Psoas muscle (tissue), 8 donors: ENCODE data around the gene DIPK1B. TPM values are rescaled to one million over a fixed set of nuclear protein-coding genes. Genes with fewer than 3 reads are reported as not detected.

Experiments
- ATAC-seq, 4 donors: fragments of 200-7000 bp; cut with Tn5 transposase; one replicate each; pipeline ENCODE4 v1.9.1; 2020; ENCODE audit warnings: moderate library complexity in 3 of 4, mild to moderate bottlenecking in 2 of 4
- DNase-seq, 2 donors: peaks; one replicate each; pipeline ENCODE4 v3.0.0-alpha.2; 2020
- H3K27ac ChIP-seq: fragments of 200-600 bp; one replicate; pipeline ENCODE4 v1.8.0; 2022
- H3K27me3 ChIP-seq, 3 donors: fragments of 200-600 bp in 1 of 3; one replicate each; pipeline versions ENCODE4 v1.6.1 to v1.8.0; 2013 to 2022; ENCODE audit warnings: low read length in 2 of 3, mild to moderate bottlenecking in 2 of 3, moderate library complexity in 1 of 3; ENCODE audit not compliant: insufficient read depth in 3 of 3
- H3K36me3 ChIP-seq, 2 donors: fragments of 200-600 bp in 1 of 2; one replicate each; pipeline versions ENCODE4 v1.6.1 to v1.8.0; 2013 to 2022; ENCODE audit warnings: low read depth in 1 of 2, mild to moderate bottlenecking in 1 of 2, moderate library complexity in 1 of 2; ENCODE audit not compliant: insufficient read depth in 1 of 2
- H3K4me1 ChIP-seq: fragments of 200-600 bp; one replicate; pipeline ENCODE4 v1.8.0; 2022
- H3K4me3 ChIP-seq: fragments of 200-600 bp; one replicate; pipeline ENCODE4 v1.8.0; 2022; ENCODE audit warnings: mild to moderate bottlenecking
- H3K9me3 ChIP-seq: fragments of 200-600 bp; one replicate; pipeline ENCODE4 v1.8.0; 2022
- CTCF ChIP-seq: fragments of 200-600 bp; IDR thresholded peaks from one replicate; pipeline ENCODE4 v1.8.0; 2022; ENCODE audit warnings: antibody characterized with exemption
- WGBS, 3 donors: extraction: QIAGEN DNeasy Blood & Tissue Kit; methylation state at CpG; one replicate each; pipeline versions ENCODE4 v1.1.6 to v1.1.7; 2013; 5-methylcytosine and 5-hydroxymethylcytosine counted together
- intact Hi-C, 2 donors: fragments of 100-400 bp; cut with DNase I; formaldehyde crosslinking; loops; one replicate each; pipeline versions ENCODE4 v1.11.0 to v1.14.2; 2022
- polyA plus RNA-seq, 3 donors: library from polyadenylated mRNA; stranded (reverse); fragments of 200-250 nt; gene quantifications; one replicate each; pipeline ENCODE4 v1.2.3, GENCODE V29; 2013
- total RNA-seq, 4 donors: library from RNA; stranded (reverse); fragmentation: NEBNext Ultra II Directional in 2 of 4; extraction: Animal tissue kit (Norgen Biotek cat#: 25700) in 2 of 4; gene quantifications; one replicate each; pipeline versions ENCODE4 v1.2.1 to v1.2.4, GENCODE V29; 2021 to 2023
- donor health status: healthy with polysubstance abuse.
- donor health status: DM: no; HTN: no; CAD: no; lungs with moderate emphysema.
- donor health status: Bipolar disorder and iron deficiency.
- donor health status: healthy.
- donor health status: DM: yes; HTN: yes; CAD: no.
- donor health status: DM: no; HTN: no; CAD: no.
- donor health status: DM: no; HTN: no; CAD: no.
- donor health status: DM: yes; HTN: yes; CAD: no.

DIPK1B gene
- total and polyA plus RNA-seq, 7 donors, result 1.4 to 5.3 (median 2.4) TPM

GRCh38 chr9:136689108-136689460 is 23.3 kb upstream of the DIPK1B start:
- no peak overlapping the region for H3K4me3 ChIP-seq
- H3K27me3 ChIP-seq, result no peaks in the 10 kb centered on the region
- no peaks in the 10 kb centered on the region for H3K36me3 ChIP-seq
- DNase-seq (no peak), ATAC-seq (no peak)
- H3K9me3 ChIP-seq, result no peaks in the 10 kb centered on the region
- WGBS, 3 donors, result 66 to 83% (median 67%) methylated on average over 7 of the region's 7 CpGs
- peaks cover 45% of the 10 kb centered on the region for H3K4me1 ChIP-seq
- no peak for TF ChIP-seq CTCF
- intact Hi-C loops, result no loop called here
- peak overlapping the region; percentile 93 for H3K27ac ChIP-seq

GRCh38 chr9:136690104-136690805 is 22.1 kb upstream of the DIPK1B start:
- intact Hi-C loops, result loop anchor here (2.0 to 5.0 kb wide), 4 partner anchors 43 to 205 kb away; no protein-coding TSS in a partner anchor
- H3K4me1 ChIP-seq, result peaks cover 47% of the 10 kb centered on the region
- peak; percentile 48 to 57 (median 54) for ATAC-seq
- TF ChIP-seq CTCF, result no peak
- no peaks in the 10 kb centered on the region for H3K36me3 ChIP-seq
- H3K27ac ChIP-seq, result peak overlapping the region; percentile 93
- DNase-seq, result peak; percentile 77 to 90
- no peak overlapping the region for H3K4me3 ChIP-seq
- 23 to 36% (median 34%) methylated on average over 24 to 25 of the region's 25 CpGs for WGBS, 3 donors
- H3K27me3 ChIP-seq, result no peaks in the 10 kb centered on the region
- H3K9me3 ChIP-seq, result no peaks in the 10 kb centered on the region

GRCh38 chr9:136690806-136691261 is 21.5 kb upstream of the DIPK1B start:
- intact Hi-C loops, result loop anchor here (2.0 to 5.0 kb wide), 4 partner anchors 44 to 206 kb away; no protein-coding TSS in a partner anchor
- no peak for TF ChIP-seq CTCF
- Histone ChIP-seq H3K9me3 (no peaks in the 10 kb centered on the region), H3K36me3 (no peaks in the 10 kb centered on the region), H3K27me3 (no peaks in the 10 kb centered on the region), H3K4me1 (peaks cover 42% of the 10 kb centered on the region), H3K4me3 (no peak overlapping the region), H3K27ac (peak overlapping the region; percentile 93)
- ATAC-seq (peak; percentile 41 to 58 (median 50)), DNase-seq (peak; percentile 66 to 85)
- 15 to 26% (median 18%) methylated on average over 15 of the region's 15 CpGs for whole genome bisulfite sequencing, 3 donors

GRCh38 chr9:136691316-136692184 is 20.8 kb upstream of the DIPK1B start:
- ATAC-seq, result peak in 1 of 4 donors; percentile 12
- WGBS, 3 donors, result 69 to 79% (median 70%) methylated on average over 25 to 29 of the region's 29 CpGs
- DNase-seq, result no peak
- Histone ChIP-seq H3K27ac (peak overlapping the region; percentile 93), H3K4me1 (peaks cover 38% of the 10 kb centered on the region), H3K4me3 (no peak overlapping the region), H3K9me3 (no peaks in the 10 kb centered on the region), H3K27me3 (peaks cover 0 to 7% (median 0%) of the 10 kb centered on the region in 3 donors), H3K36me3 (no peaks in the 10 kb centered on the region)
- TF ChIP-seq CTCF, result no peak
- intact Hi-C loops, result loop anchor here (2.0 to 5.0 kb wide), 4 partner anchors 44 to 207 kb away; no protein-coding TSS in a partner anchor
